Natural killer cell (primary cell): Measurements from ENCODE around the gene NDUFA5. TPM values are rescaled to one million over a fixed set of nuclear protein-coding genes. Genes with fewer than 3 reads are reported as not detected.

Source experiments
- ATAC-seq, 3 donors: fragments of 150-1000 bp in 2 of 3; fragments of 200-7000 bp in 1 of 3; cut with Tn5 transposase; 1 replicate in 1 of 3; 2 replicates in 2 of 3; pipeline ENCODE4 v1.10.0; 2021; ENCODE audit warnings: mild to moderate bottlenecking in 2 of 3, moderate library complexity in 2 of 3
- DNase-seq, 2 donors: peaks; one replicate each; pipeline versions ENCODE4 v3.0.0 to v3.0.0-alpha.2; 2013 to 2021; ENCODE audit warnings: mixed read lengths in 1 of 2
- H3K27ac ChIP-seq: one replicate; pipeline ENCODE4 v1.5.1; 2013; ENCODE audit warnings: mild to moderate bottlenecking, low read length
- H3K27me3 ChIP-seq: one replicate; pipeline ENCODE4 v1.6.1; 2013; ENCODE audit warnings: low read length; ENCODE audit not compliant: control insufficient read depth, insufficient read depth
- H3K36me3 ChIP-seq: one replicate; pipeline ENCODE4 v1.6.1; 2013; ENCODE audit warnings: low read length; ENCODE audit not compliant: control insufficient read depth, insufficient read depth
- H3K4me1 ChIP-seq: one replicate; pipeline ENCODE4 v1.6.1; 2013; ENCODE audit warnings: low read length; ENCODE audit not compliant: control insufficient read depth, insufficient read depth
- H3K4me3 ChIP-seq: one replicate; pipeline ENCODE4 v1.5.1; 2013; ENCODE audit warnings: low read length
- H3K9me3 ChIP-seq: one replicate; pipeline ENCODE4 v1.6.1; 2013; ENCODE audit warnings: low read length; ENCODE audit not compliant: control insufficient read depth, insufficient read depth
- H3K27ac Mint-ChIP-seq, 2 donors: one replicate each; pipeline ENCODE4 v1.8.0; 2022; ENCODE audit warnings: mild to moderate bottlenecking in 2 of 2, mixed read lengths in 2 of 2, moderate library complexity in 1 of 2
- H3K27me3 Mint-ChIP-seq, 2 donors: one replicate each; pipeline ENCODE4 v1.8.0; 2022; ENCODE audit warnings: low read depth in 2 of 2, mixed read lengths in 2 of 2
- H3K36me3 Mint-ChIP-seq: one replicate; pipeline ENCODE4 v1.8.0; 2022; ENCODE audit warnings: mixed read lengths
- H3K4me1 Mint-ChIP-seq, 2 donors: one replicate each; pipeline ENCODE4 v1.8.0; 2022; ENCODE audit warnings: mixed read lengths in 2 of 2
- H3K4me3 Mint-ChIP-seq: one replicate; pipeline ENCODE4 v1.8.0; 2022; ENCODE audit warnings: mild to moderate bottlenecking, moderate library complexity, mixed read lengths
- H3K9me3 Mint-ChIP-seq, 2 donors: one replicate each; pipeline ENCODE4 v1.8.0; 2022; ENCODE audit warnings: mixed read lengths in 2 of 2
- WGBS: methylation state at CpG from one replicate; pipeline ENCODE4 v1.1.7; 2013; ENCODE audit warnings: missing lambda C conversion rate; ENCODE audit not compliant: insufficient coverage; 5-methylcytosine and 5-hydroxymethylcytosine counted together
- intact Hi-C: fragments of 100-400 bp; cut with micrococcal nuclease; formaldehyde crosslinking; loops from one replicate; pipeline ENCODE4 v1.14.2; 2022
- total RNA-seq, 4 donors: library from RNA; stranded (reverse); fragments of 120-200 nt in 1 of 4; gene quantifications; one replicate each; pipeline versions ENCODE4 v1.2.3 to v1.2.4, GENCODE V29; 2013 to 2022
- TF ChIP-seq, protein P1 (sequence below): fragments of 200-600 bp; IDR thresholded peaks from one replicate; pipeline ENCODE4 v1.8.0; 2022; ENCODE audit warnings: antibody characterized with exemption

The NDUFA5 gene
- total RNA-seq, 3 donors from 2014 or later (not counting 1 experiment from before 2014, with no cell fraction given), result 46.0 to 51.2 (median 50.4) TPM

DNA sequence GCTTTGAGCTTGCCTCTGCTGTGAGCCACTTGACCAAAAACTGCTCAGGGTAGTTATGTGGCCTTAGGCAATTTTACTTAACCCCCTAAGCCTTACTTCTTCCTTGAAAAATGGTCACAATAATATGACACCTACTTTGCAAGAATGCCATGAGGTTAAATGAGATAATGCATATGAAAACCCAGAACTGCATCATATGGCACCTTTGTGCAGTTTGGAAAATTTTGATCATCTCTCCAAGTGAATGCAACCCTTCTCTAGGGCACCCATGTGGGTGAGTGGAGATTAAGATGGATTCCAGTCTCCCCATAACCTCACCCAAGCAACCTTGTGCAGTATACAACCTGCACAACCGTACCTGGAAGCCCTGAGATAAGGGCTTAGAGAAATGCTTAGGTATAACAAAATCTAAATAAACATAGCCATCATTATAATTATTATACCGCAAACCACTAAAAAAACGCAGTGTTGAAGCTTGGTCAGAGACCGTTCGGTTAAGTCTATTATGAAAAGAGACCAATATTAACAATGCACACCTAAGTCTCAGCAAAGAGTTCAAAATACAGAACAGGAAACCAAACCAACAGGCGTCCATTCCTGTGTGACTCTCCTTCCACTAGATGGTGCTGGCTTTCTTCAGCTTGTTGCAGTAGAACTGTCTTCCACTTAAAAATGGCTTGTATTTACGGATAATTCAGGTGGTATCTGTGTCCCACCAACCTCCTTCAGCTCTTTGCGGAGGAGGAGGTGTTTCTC lies 23.0 kb upstream of the NDUFA5 start:
- peak in 1 of 2 donors; percentile 32 for DNase-seq

DNA sequence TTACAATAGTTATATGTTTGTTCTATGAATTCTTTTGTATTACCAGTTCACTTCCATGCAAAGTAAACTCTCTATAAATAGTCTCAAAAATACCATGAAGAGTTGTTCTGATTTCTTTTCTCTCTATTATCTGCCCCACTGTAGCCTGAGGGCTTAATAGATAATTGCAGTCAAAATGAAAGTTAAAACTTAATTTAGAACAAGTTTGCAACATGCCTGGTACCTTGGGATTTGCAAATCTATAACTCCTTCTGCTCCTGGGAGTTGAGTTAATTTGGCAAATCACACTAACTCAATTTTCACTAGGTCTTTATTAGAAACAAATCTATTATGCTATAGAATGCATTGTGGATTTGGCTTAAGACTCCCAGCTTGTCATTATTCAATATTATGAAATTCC lies 21.8 kb upstream of the NDUFA5 start:
- intact Hi-C loops, result no loop called here
- H3K4me1 ChIP-seq, result no peaks in the 10 kb centered on the region
- H3K27ac ChIP-seq, result no peak overlapping the region
- Mint-ChIP-seq H3K4me1 (no peaks in the 10 kb centered on the region), H3K27me3 (peaks cover 25 to 58% of the 10 kb centered on the region in 2 donors), H3K36me3 (no peaks in the 10 kb centered on the region), H3K4me3 (no peak overlapping the region), H3K27ac (no peak overlapping the region), H3K9me3 (no peaks in the 10 kb centered on the region)
- no peak for DNase-seq
- H3K27me3 ChIP-seq, result peaks cover 7% of the 10 kb centered on the region
- no peak overlapping the region for H3K4me3 ChIP-seq
- no peaks in the 10 kb centered on the region for H3K9me3 ChIP-seq
- ATAC-seq, result no peak
- TF ChIP-seq, protein P1, sequence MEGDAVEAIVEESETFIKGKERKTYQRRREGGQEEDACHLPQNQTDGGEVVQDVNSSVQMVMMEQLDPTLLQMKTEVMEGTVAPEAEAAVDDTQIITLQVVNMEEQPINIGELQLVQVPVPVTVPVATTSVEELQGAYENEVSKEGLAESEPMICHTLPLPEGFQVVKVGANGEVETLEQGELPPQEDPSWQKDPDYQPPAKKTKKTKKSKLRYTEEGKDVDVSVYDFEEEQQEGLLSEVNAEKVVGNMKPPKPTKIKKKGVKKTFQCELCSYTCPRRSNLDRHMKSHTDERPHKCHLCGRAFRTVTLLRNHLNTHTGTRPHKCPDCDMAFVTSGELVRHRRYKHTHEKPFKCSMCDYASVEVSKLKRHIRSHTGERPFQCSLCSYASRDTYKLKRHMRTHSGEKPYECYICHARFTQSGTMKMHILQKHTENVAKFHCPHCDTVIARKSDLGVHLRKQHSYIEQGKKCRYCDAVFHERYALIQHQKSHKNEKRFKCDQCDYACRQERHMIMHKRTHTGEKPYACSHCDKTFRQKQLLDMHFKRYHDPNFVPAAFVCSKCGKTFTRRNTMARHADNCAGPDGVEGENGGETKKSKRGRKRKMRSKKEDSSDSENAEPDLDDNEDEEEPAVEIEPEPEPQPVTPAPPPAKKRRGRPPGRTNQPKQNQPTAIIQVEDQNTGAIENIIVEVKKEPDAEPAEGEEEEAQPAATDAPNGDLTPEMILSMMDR, result no peak
- H3K36me3 ChIP-seq, result no peaks in the 10 kb centered on the region

More for the DNA sequence above, 23.0 kb upstream of the NDUFA5 start:
- TF ChIP-seq, protein P1, result no peak
- Mint-ChIP-seq H3K36me3 (no peaks in the 10 kb centered on the region), H3K27ac (no peak overlapping the region), H3K4me3 (no peak overlapping the region), H3K9me3 (no peaks in the 10 kb centered on the region), H3K27me3 (peaks cover 22 to 51% of the 10 kb centered on the region in 2 donors), H3K4me1 (no peaks in the 10 kb centered on the region)
- no peak overlapping the region for H3K4me3 ChIP-seq
- 38% methylated on average over 7 of the region's 8 CpGs for WGBS
- H3K4me1 ChIP-seq, result no peaks in the 10 kb centered on the region
- H3K36me3 ChIP-seq, result no peaks in the 10 kb centered on the region
- H3K27me3 ChIP-seq, result peaks cover 7% of the 10 kb centered on the region
- intact Hi-C loops, result no loop called here
- H3K27ac ChIP-seq, result no peak overlapping the region
- ATAC-seq, result peak in 1 of 3 donors; percentile 53
- H3K9me3 ChIP-seq, result no peaks in the 10 kb centered on the region

DNA sequence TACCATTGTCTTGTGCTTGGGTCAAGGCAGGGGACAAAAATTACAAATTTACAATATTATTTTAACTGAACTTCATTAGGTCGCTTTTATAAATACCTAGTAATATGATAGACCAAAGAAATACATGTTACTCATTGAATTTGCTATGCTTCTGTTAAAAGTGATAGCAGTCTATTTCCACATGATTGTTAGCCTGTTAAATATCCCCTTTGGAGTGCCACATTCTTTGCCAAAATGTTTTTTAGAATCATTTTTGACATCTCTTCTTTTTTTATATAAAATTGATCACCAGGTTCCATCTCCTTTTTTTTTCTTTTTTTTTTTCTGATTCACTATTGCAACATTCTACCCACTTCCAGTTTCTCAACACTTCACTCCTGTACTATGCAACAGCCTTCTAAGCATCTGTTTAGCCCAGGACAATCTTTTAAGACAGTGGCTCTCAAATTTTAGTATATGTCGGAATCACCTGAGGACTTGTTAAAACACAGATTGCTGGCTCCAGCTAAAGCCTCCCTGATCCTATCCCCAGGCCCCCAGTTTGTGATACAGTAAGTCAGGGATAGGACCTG lies 16.4 kb upstream of the NDUFA5 start:
- no peak for DNase-seq
- intact Hi-C loops, result no loop called here
- no peak overlapping the region for H3K27ac Mint-ChIP-seq

More for the DNA sequence above, 16.4 kb upstream of the NDUFA5 start:
- H3K36me3 ChIP-seq, result no peaks in the 10 kb centered on the region
- 92% methylated on average over 1 of the region's 2 CpGs for WGBS
- H3K4me3 ChIP-seq, result no peak overlapping the region
- Mint-ChIP-seq H3K9me3 (no peaks in the 10 kb centered on the region), H3K36me3 (no peaks in the 10 kb centered on the region), H3K4me1 (no peaks in the 10 kb centered on the region), H3K4me3 (no peak overlapping the region), H3K27me3 (peaks cover 30 to 69% of the 10 kb centered on the region in 2 donors)
- no peaks in the 10 kb centered on the region for H3K4me1 ChIP-seq
- ATAC-seq, result no peak
- no peak overlapping the region for H3K27ac ChIP-seq
- H3K27me3 ChIP-seq, result peaks cover 7% of the 10 kb centered on the region
- no peaks in the 10 kb centered on the region for H3K9me3 ChIP-seq
- TF ChIP-seq, protein P1, result no peak
